ENCODE data around the gene ABCA8.
A peak's percentile ranks its signal among the peaks of the same experiment; 100 is the strongest.
"Not testable (repeated sequence)": the region's sequence is repeated elsewhere in the genome, so short reads cannot be mapped to it uniquely, and the experiment has no call there.

Gene ABCA8

GRCh38 chr17:68830313-68830712, 124.9 kb downstream of the ABCA8 start:
- ChIA-PET POLR2A (no interaction called here), CTCF (no interaction called here)
- DNase-seq (ENCODE audit: extremely low spot score) = no peak
- no peak for TF ChIP-seq ZNF384 (IDR thresholded peaks at IDR 0.05)
- TF ChIP-seq FOXA1 (IDR thresholded peaks at IDR 0.05) = no peak
- TF ChIP-seq SUZ12 (IDR thresholded peaks at IDR 0.05) = no peak
- TF ChIP-seq SP1 (IDR thresholded peaks at IDR 0.05) = no peak
- no peak for TF ChIP-seq TARDBP (IDR thresholded peaks at IDR 0.05)
- no peak for TF ChIP-seq FOXK2 (IDR thresholded peaks at IDR 0.05)

GRCh38 chr17:68829211-68829610, 126.0 kb downstream of the ABCA8 start:
- CTCF ChIA-PET = no interaction called here
- POLR2A ChIA-PET = no interaction called here
- TF ChIP-seq L3MBTL2 (conservative IDR thresholded peaks at IDR 0.05) (no peak), FOXM1 (IDR thresholded peaks at IDR 0.05; ENCODE audit: borderline replicate concordance) (no peak), LEF1 (IDR thresholded peaks at IDR 0.05; ENCODE audit: borderline replicate concordance) (no peak), ARNT (IDR thresholded peaks at IDR 0.05) (no peak), FOXA1 (IDR thresholded peaks at IDR 0.05) (no peak), FOXK2 (IDR thresholded peaks at IDR 0.05) (no peak), SP1 (IDR thresholded peaks at IDR 0.05) (no peak), PKNOX1 (IDR thresholded peaks at IDR 0.05) (no peak), ZNF384 (IDR thresholded peaks at IDR 0.05) (no peak), NFRKB (IDR thresholded peaks at IDR 0.05) (no peak), ELF4 (IDR thresholded peaks at IDR 0.05) (no peak), TARDBP (IDR thresholded peaks at IDR 0.05) (no peak), CTBP1 (IDR thresholded peaks at IDR 0.05; ENCODE audit: borderline replicate concordance) (no peak), SUZ12 (IDR thresholded peaks at IDR 0.05) (no peak)
- no peak for DNase-seq (ENCODE audit: extremely low spot score)

GRCh38 chr17:68824707-68825106, 130.5 kb downstream of the ABCA8 start:
- POLR2A ChIA-PET = no interaction called here

GRCh38 chr17:68824185-68824584, 131.0 kb downstream of the ABCA8 start:
- POLR2A ChIA-PET; CTCF ChIA-PET; DNase-seq (ENCODE audit: extremely low spot score): not testable (repeated sequence)

More at GRCh38 chr17:68824707-68825106, 130.5 kb downstream of the ABCA8 start:
- TF ChIP-seq FOXM1 (IDR thresholded peaks at IDR 0.05; ENCODE audit: borderline replicate concordance) (no peak), BHLHE40 (IDR thresholded peaks at IDR 0.05; ENCODE audit: borderline replicate concordance) (no peak), SP1 (IDR thresholded peaks at IDR 0.05) (no peak), L3MBTL2 (conservative IDR thresholded peaks at IDR 0.05) (no peak), PKNOX1 (IDR thresholded peaks at IDR 0.05) (no peak), TARDBP (IDR thresholded peaks at IDR 0.05) (no peak), NFRKB (IDR thresholded peaks at IDR 0.05) (no peak), LEF1 (IDR thresholded peaks at IDR 0.05; ENCODE audit: borderline replicate concordance) (no peak), ARNT (IDR thresholded peaks at IDR 0.05) (no peak), FOXK2 (IDR thresholded peaks at IDR 0.05) (no peak), CTBP1 (IDR thresholded peaks at IDR 0.05; ENCODE audit: borderline replicate concordance) (no peak), ZNF384 (IDR thresholded peaks at IDR 0.05) (no peak), SUZ12 (IDR thresholded peaks at IDR 0.05) (no peak), FOXA1 (IDR thresholded peaks at IDR 0.05) (no peak), ELF4 (IDR thresholded peaks at IDR 0.05) (no peak), HDGF (IDR thresholded peaks at IDR 0.05; ENCODE audit: borderline replicate concordance) (no peak)
- CTCF ChIA-PET = no interaction called here
- no peak for DNase-seq (ENCODE audit: extremely low spot score)

- ChIA-PET CTCF (no interaction called here), POLR2A (no interaction called here)
- DNase-seq (ENCODE audit: extremely low spot score) = no peak
- no peak for TF ChIP-seq FOXA1 (IDR thresholded peaks at IDR 0.05)
Measured at GRCh38 chr17:68822719-68823289, 132.4 kb downstream of the ABCA8 start.

- CTCF ChIA-PET = no interaction called here
- POLR2A ChIA-PET = no interaction called here
- DNase-seq (ENCODE audit: extremely low spot score) = no peak
- TF ChIP-seq CTBP1 (IDR thresholded peaks at IDR 0.05; ENCODE audit: borderline replicate concordance) (no peak), TARDBP (IDR thresholded peaks at IDR 0.05) (no peak), PKNOX1 (IDR thresholded peaks at IDR 0.05) (peak; percentile 67)
Measured at GRCh38 chr17:68821860-68822696, 133.1 kb downstream of the ABCA8 start.

- POLR2A ChIA-PET = no interaction called here
- TF ChIP-seq BHLHE40 (IDR thresholded peaks at IDR 0.05; ENCODE audit: borderline replicate concordance) (no peak), FOXM1 (IDR thresholded peaks at IDR 0.05; ENCODE audit: borderline replicate concordance) (no peak), LEF1 (IDR thresholded peaks at IDR 0.05; ENCODE audit: borderline replicate concordance) (no peak), CTBP1 (IDR thresholded peaks at IDR 0.05; ENCODE audit: borderline replicate concordance) (no peak), ARNT (IDR thresholded peaks at IDR 0.05) (no peak), SP1 (IDR thresholded peaks at IDR 0.05) (no peak), FOXA1 (IDR thresholded peaks at IDR 0.05) (no peak), TARDBP (IDR thresholded peaks at IDR 0.05) (no peak), ELF4 (IDR thresholded peaks at IDR 0.05) (no peak), HDGF (IDR thresholded peaks at IDR 0.05; ENCODE audit: borderline replicate concordance) (no peak), L3MBTL2 (conservative IDR thresholded peaks at IDR 0.05) (no peak), ZNF384 (IDR thresholded peaks at IDR 0.05) (no peak), FOXK2 (IDR thresholded peaks at IDR 0.05) (no peak), SUZ12 (IDR thresholded peaks at IDR 0.05) (no peak), NFRKB (IDR thresholded peaks at IDR 0.05) (no peak), PKNOX1 (IDR thresholded peaks at IDR 0.05) (no peak)
- CTCF ChIA-PET = no interaction called here
- DNase-seq (ENCODE audit: extremely low spot score) = no peak
Measured at GRCh38 chr17:68820825-68821481, 134.2 kb downstream of the ABCA8 start.

Measured in HEK293T (cell line).